MM.1S (cell line): Measurements from ENCODE around the gene AFAP1.

Source experiments
- DNase-seq: peaks from one replicate; pipeline ENCODE4 v3.0.0-alpha.2; 2015
- H2AFZ ChIP-seq: fragments of 300-600 bp; sonication (generic); 2 replicates; pipeline ENCODE4 v1.6.0; 2016; ENCODE audit warnings: antibody characterized with exemption, low read length
- H3F3A ChIP-seq: fragments of 300-600 bp; sonication (generic); 2 replicates; pipeline ENCODE4 v1.6.1; 2016; ENCODE audit warnings: mild to moderate bottlenecking, antibody characterized with exemption, low read length, moderate library complexity, mixed read lengths; ENCODE audit not compliant: insufficient read depth
- H3K27ac ChIP-seq: fragments of 300-600 bp; sonication (generic); 2 replicates; pipeline ENCODE4 v1.5.1; 2016; ENCODE audit warnings: mild to moderate bottlenecking, low read length
- H3K27me3 ChIP-seq: fragments of 300-600 bp; sonication (generic); replicated peaks from 2 replicates; pipeline ENCODE4 v1.6.0; 2016; ENCODE audit warnings: low read length; ENCODE audit not compliant: insufficient read depth
- H3K36me3 ChIP-seq: fragments of 300-600 bp; sonication (generic); replicated peaks from 2 replicates; pipeline ENCODE4 v1.6.1; 2016; ENCODE audit warnings: mild to moderate bottlenecking, low read length, mixed read lengths; ENCODE audit not compliant: insufficient read depth
- H3K4me1 ChIP-seq: fragments of 300-600 bp; sonication (generic); 2 replicates; pipeline ENCODE4 v1.6.1; 2016; ENCODE audit warnings: low read length, mixed read lengths
- H3K4me2 ChIP-seq: fragments of 300-600 bp; sonication (generic); 2 replicates; pipeline ENCODE4 v1.6.0; 2016; ENCODE audit warnings: low read depth, low read length
- H3K4me3 ChIP-seq: fragments of 300-600 bp; sonication (generic); 2 replicates; pipeline ENCODE4 v1.5.1; 2016; ENCODE audit warnings: low read length, mixed read lengths
- H3K79me2 ChIP-seq: fragments of 300-600 bp; sonication (generic); 2 replicates; pipeline ENCODE4 v1.6.1; 2016; ENCODE audit warnings: mixed run types, low read length, mixed read lengths
- H3K9ac ChIP-seq: fragments of 300-600 bp; sonication (generic); 2 replicates; pipeline ENCODE4 v1.6.1; 2016; ENCODE audit warnings: low read length, mixed read lengths
- H3K9me2 ChIP-seq: fragments of 300-600 bp; sonication (generic); replicated peaks from 2 replicates; pipeline ENCODE4 v1.6.1; 2016; ENCODE audit warnings: mild to moderate bottlenecking, low read length, mixed read lengths; ENCODE audit not compliant: insufficient read depth
- H3K9me3 ChIP-seq: fragments of 300-600 bp; sonication (generic); replicated peaks from 2 replicates; pipeline ENCODE4 v1.6.1; 2016; ENCODE audit warnings: mild to moderate bottlenecking, low read length, mixed read lengths; ENCODE audit not compliant: insufficient read depth
- H4K20me1 ChIP-seq: fragments of 300-600 bp; sonication (generic); 2 replicates; pipeline ENCODE4 v1.6.1; 2016; ENCODE audit warnings: mild to moderate bottlenecking, low read length, moderate library complexity, mixed read lengths; ENCODE audit not compliant: insufficient read depth
- EZH2 ChIP-seq: fragments of 300-600 bp; sonication (generic); optimal IDR thresholded peaks from 2 replicates; pipeline ENCODE3; 2017; ENCODE audit warnings: low read depth, mild to moderate bottlenecking, antibody characterized with exemption, low read length, mixed read lengths
- EZH2phosphoT487 ChIP-seq: fragments of 300-600 bp; sonication (generic); IDR thresholded peaks from 2 replicates; pipeline ENCODE4 v1.6.1; 2018; ENCODE audit warnings: antibody characterized with exemption, low read length
- TF ChIP-seq, protein P1 (sequence below): fragments of 300-600 bp; sonication (generic); IDR thresholded peaks from 2 replicates; pipeline ENCODE4 v1.5.1; 2016; ENCODE audit warnings: antibody characterized with exemption, low read length, mixed read lengths

Gene AFAP1

DNA sequence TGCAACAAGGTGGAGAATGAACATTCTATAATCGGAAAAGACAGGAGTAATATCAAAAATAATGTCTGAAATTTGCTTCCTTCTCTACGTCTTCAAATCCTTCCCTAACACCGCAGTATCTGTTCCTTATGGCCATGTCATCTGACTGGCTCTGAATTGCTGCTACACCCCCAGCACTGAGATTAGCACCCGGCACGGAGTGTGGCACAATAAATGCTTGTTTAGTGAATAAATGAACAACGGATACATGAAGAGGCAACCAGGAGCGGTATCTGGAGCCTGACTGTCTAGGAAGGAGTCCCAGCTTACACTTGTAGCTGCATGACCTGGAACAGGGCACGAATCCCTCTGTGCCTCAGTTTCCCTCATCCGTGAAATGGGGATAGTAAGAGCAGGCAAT is 164.3 kb downstream of the AFAP1 start:
- DNase-seq: no peak
- Histone ChIP-seq H3K36me3 (no peaks in the 10 kb centered on the region), H3K4me3 (no peak overlapping the region), H3K27ac (no peak overlapping the region), H3K79me2 (no peaks in the 10 kb centered on the region), H3K4me2 (no peak overlapping the region), H3K4me1 (no peaks in the 10 kb centered on the region), H3K9ac (no peak overlapping the region), H3K9me2 (no peaks in the 10 kb centered on the region), H3K9me3 (no peaks in the 10 kb centered on the region), H3K27me3 (peaks cover 53% of the 10 kb centered on the region), H4K20me1 (no peaks in the 10 kb centered on the region), H2AFZ (no peak overlapping the region), H3F3A (no peaks in the 10 kb centered on the region)
- TF ChIP-seq, protein P1, sequence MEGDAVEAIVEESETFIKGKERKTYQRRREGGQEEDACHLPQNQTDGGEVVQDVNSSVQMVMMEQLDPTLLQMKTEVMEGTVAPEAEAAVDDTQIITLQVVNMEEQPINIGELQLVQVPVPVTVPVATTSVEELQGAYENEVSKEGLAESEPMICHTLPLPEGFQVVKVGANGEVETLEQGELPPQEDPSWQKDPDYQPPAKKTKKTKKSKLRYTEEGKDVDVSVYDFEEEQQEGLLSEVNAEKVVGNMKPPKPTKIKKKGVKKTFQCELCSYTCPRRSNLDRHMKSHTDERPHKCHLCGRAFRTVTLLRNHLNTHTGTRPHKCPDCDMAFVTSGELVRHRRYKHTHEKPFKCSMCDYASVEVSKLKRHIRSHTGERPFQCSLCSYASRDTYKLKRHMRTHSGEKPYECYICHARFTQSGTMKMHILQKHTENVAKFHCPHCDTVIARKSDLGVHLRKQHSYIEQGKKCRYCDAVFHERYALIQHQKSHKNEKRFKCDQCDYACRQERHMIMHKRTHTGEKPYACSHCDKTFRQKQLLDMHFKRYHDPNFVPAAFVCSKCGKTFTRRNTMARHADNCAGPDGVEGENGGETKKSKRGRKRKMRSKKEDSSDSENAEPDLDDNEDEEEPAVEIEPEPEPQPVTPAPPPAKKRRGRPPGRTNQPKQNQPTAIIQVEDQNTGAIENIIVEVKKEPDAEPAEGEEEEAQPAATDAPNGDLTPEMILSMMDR: no peak
- TF ChIP-seq EZH2 (no peak), EZH2phosphoT487 (no peak)

DNA sequence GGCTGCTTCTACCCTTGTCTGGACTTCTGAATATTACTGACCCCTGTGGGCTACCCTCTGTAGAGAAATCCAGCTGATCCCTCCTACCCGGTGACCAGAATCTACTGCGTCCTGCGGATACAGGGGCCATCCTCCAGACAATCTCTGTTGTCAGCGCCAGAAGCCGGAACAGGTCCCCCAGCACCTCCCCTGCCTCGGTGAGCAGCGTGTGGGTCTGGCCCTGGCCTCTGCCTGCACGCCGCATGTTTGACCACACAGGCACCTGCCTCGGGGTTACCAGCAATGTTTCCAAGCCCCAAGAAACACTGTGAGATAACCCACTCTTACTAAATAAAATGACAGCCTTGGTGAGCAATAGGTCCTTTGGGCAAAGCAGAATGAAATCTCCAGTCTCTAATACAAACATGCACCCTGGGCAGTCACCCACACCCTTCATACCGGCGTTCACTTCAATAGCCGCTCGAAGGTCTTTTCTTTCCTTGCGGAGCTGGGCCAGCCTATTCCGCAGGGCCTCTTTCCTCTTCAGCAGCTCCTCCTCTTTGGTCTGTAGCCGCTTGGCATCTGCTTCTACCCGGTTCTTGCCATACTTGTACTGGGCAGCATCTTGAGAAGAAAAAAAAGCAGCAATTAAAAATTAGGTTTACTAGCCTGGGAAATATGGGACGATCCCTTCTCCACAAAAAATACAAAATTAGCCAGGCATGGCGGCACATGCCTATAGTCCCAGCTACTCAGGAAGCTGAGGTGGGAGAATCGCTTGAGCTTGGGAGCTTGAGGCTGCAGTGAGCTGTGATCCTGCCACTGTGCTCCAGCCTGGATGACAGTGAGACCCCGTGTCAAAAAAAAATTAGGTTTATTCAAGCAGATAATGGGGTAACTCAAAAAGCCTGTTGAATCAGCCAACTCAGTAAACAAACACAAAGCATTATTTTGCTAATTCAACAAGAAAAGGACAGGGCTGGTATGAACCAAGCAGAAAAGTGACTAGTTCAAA is 165.1 kb downstream of the AFAP1 start:
- H4K20me1 ChIP-seq: no peaks in the 10 kb centered on the region
- peaks cover 53% of the 10 kb centered on the region for H3K27me3 ChIP-seq
- no peak overlapping the region for H2AFZ ChIP-seq
- no peaks in the 10 kb centered on the region for H3K36me3 ChIP-seq
- H3K9me3 ChIP-seq: no peaks in the 10 kb centered on the region
- no peaks in the 10 kb centered on the region for H3F3A ChIP-seq
- H3K4me1 ChIP-seq: no peaks in the 10 kb centered on the region
- DNase-seq: no peak
- H3K79me2 ChIP-seq: no peaks in the 10 kb centered on the region
- H3K4me2 ChIP-seq: no peak overlapping the region
- no peaks in the 10 kb centered on the region for H3K9me2 ChIP-seq
- no peak overlapping the region for H3K4me3 ChIP-seq
- TF ChIP-seq EZH2phosphoT487: no peak
- TF ChIP-seq, protein P1: no peak
- no peak for TF ChIP-seq EZH2
- no peak overlapping the region for H3K27ac ChIP-seq
- H3K9ac ChIP-seq: no peak overlapping the region

DNA sequence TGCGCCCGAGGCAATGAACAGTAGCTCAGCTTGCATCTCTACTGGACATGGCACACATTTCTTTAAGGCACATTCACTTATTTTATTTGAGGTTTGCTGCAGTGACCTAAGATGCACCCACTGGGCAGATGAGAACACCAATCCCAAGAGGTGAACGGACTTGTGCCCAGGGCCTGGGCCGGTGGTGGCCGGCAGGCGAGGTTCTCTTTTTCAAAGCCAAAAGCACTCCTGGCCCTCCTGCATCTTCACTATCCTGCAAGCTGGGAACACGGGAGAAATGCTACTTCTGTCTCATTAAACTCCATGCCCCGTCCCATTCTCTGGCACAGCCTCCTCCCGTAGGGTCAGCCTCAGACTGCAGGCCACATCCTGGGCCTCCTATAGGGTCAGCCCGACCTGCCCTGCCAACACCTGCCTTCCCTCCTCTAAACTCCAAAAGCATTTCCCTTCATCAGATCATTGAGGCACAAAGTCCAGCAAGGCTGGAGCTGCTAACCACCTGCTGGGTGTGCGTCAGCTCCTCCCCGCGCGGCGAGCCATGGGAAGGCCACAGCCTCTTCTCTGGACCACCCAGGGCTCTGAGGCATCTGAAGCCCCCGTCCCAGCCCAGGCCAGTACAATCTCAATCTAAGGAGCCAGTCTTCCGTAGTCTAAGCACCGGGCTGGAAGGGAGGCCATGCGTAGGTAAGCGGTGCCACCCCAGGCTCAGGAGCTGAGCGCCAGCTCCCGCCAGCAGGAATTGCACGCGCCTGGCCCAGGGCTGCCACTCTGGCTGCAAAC is 166.1 kb downstream of the AFAP1 start:
- no peak for DNase-seq
- no peaks in the 10 kb centered on the region for H3K9me2 ChIP-seq
- H3K27me3 ChIP-seq: peaks cover 63% of the 10 kb centered on the region
- TF ChIP-seq EZH2phosphoT487: no peak
- TF ChIP-seq, protein P1: no peak
- TF ChIP-seq EZH2: no peak
- H3K27ac ChIP-seq: no peak overlapping the region
- H3K79me2 ChIP-seq: no peaks in the 10 kb centered on the region
- no peak overlapping the region for H2AFZ ChIP-seq
- H3K9ac ChIP-seq: no peak overlapping the region
- no peaks in the 10 kb centered on the region for H3K4me1 ChIP-seq
- no peaks in the 10 kb centered on the region for H3K9me3 ChIP-seq
- no peak overlapping the region for H3K4me2 ChIP-seq
- no peaks in the 10 kb centered on the region for H3K36me3 ChIP-seq
- H4K20me1 ChIP-seq: no peaks in the 10 kb centered on the region
- H3K4me3 ChIP-seq: no peak overlapping the region
- H3F3A ChIP-seq: no peaks in the 10 kb centered on the region
